Measurements from ENCODE around the gene PLCB4.

GRCh38 chr20:9068841-9069663, at the start of gene PLCB4:
- TF ChIP-seq, protein P1, sequence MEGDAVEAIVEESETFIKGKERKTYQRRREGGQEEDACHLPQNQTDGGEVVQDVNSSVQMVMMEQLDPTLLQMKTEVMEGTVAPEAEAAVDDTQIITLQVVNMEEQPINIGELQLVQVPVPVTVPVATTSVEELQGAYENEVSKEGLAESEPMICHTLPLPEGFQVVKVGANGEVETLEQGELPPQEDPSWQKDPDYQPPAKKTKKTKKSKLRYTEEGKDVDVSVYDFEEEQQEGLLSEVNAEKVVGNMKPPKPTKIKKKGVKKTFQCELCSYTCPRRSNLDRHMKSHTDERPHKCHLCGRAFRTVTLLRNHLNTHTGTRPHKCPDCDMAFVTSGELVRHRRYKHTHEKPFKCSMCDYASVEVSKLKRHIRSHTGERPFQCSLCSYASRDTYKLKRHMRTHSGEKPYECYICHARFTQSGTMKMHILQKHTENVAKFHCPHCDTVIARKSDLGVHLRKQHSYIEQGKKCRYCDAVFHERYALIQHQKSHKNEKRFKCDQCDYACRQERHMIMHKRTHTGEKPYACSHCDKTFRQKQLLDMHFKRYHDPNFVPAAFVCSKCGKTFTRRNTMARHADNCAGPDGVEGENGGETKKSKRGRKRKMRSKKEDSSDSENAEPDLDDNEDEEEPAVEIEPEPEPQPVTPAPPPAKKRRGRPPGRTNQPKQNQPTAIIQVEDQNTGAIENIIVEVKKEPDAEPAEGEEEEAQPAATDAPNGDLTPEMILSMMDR (IDR thresholded peaks at IDR 0.05) = no peak
- TF ChIP-seq POLR2AphosphoS5 (IDR thresholded peaks at IDR 0.05) (peak; percentile 19 to 46), EP300 (IDR thresholded peaks at IDR 0.05) (no peak)
